Stimulated activated CD4-positive, alpha-beta T cell treated with anti-CD3 and anti-CD28 coated beads, Interleukin-1b, Interleukin-23, amount 100 ng/mL, for 4 hours (primary cell): ENCODE measurements around the gene WDR70.

Experiments
- DNase-seq, 2 donors: peaks; one replicate each; pipeline ENCODE4 v3.0.0-alpha.2; 2020; ENCODE audit warnings: low read depth in 2 of 2

Gene WDR70

DNA sequence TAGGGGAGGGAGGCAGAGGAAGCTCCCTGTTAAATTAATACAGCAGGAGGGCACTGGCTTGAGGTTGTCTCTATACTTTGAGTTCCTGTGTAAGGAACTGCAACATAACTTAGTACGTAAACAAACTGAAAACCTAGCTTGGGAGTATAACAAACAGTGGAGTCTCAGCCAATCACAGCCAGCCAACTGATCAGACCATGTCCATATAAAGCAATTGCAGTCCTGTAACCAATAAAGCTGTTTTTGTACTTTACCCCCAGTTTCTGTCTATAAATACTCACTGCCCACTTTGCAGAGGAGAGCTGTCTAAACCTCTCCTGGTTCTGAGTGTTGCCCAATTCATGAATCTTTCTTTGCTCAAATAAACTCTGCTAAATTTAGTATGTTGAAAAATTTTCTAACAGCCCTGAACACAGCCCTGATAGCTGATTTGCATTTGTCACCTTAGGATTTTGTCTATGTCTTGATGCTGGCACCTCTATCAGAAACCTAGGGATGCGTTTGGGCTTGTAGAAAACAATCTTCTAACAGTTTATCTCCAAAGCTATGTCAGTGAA lies 420.8 kb downstream of the WDR70 start:
- DNase-seq, result no peak

DNA sequence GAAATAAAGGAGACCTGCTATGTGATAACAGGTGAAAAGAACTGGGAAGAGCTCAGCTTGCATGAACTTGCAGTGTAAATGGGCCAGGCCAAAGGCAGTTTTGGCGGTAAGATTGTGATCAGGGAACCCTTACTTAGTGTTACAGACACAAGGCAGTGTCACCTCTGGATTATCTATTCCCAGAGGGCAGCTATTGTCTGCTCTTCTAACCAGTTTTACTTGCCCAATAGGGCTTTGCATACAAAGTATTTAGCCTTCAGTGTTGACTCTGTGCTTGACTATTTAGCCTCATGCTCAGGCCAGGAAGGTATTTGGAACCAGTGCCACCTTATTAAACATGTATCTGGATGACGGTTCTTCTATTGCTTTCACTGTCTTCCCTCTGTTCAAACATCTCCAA lies 422.4 kb downstream of the WDR70 start:
- no peak for DNase-seq
